HL-60 (cell line): Measurements from ENCODE around the gene OR4P4.

Experiments used
- CTCF ChIP-seq: IDR thresholded peaks from one replicate; pipeline ENCODE4 v1.5.1; 2011; ENCODE audit warnings: low read length, control low read depth, inconsistent platforms; ENCODE audit not compliant: insufficient read depth
- GABPA ChIP-seq: IDR thresholded peaks from 2 replicates; pipeline ENCODE4 v1.6.1; 2012; ENCODE audit warnings: low read depth
- POLR2AphosphoS5 ChIP-seq: IDR thresholded peaks from 2 replicates; pipeline ENCODE4 v1.6.1; 2012; ENCODE audit warnings: low read depth
- REST ChIP-seq: IDR thresholded peaks from 2 replicates; pipeline ENCODE4 v1.6.1; 2012; ENCODE audit warnings: low read depth; ENCODE audit not compliant: insufficient replicate concordance
- SPI1 ChIP-seq: IDR thresholded peaks from 2 replicates; pipeline ENCODE4 v1.6.1; 2012; ENCODE audit warnings: low read depth, mild to moderate bottlenecking, borderline replicate concordance

- TF ChIP-seq CTCF (no peak), POLR2AphosphoS5 (no peak), REST (no peak), GABPA (no peak), SPI1 (no peak)
Observed at GRCh38 chr11:55673860-55674259, 38.9 kb downstream of the OR4P4 start.
